B cell (primary cell): ENCODE data around the gene SLC25A21. TPM values are rescaled to one million over a fixed set of nuclear protein-coding genes. Genes with fewer than 3 reads are reported as not detected.

Experiments
- ATAC-seq: fragments of 200-7000 bp; cut with Tn5 transposase; one replicate; pipeline ENCODE4 v1.10.0; 2021; ENCODE audit warnings: low read depth, mild to moderate bottlenecking, moderate number of reproducible peaks, moderate library complexity
- CTCF ChIA-PET: fragments of 350-600 bp; sonication (Branson Sonifier 250); formaldehyde crosslinking; loops from one replicate; lab custom pipeline; 2021; ENCODE audit warnings: antibody characterized with exemption, inconsistent platforms; lab: Charles Lee
- POLR2A ChIA-PET: fragments of 350-600 bp; sonication (Branson Sonifier 250); formaldehyde crosslinking; loops from one replicate; lab custom pipeline; 2021; ENCODE audit warnings: antibody characterized with exemption; lab: Charles Lee
- DNase-seq: peaks from one replicate; pipeline ENCODE4 v3.0.0; 2013
- H2AFZ ChIP-seq: 2 replicates; pipeline ENCODE4 v1.6.1; 2012; ENCODE audit warnings: mild to moderate bottlenecking, low read depth, low read length; ENCODE audit not compliant: insufficient read depth, poor library complexity, severe bottlenecking
- H3K27ac ChIP-seq, 2 donors: 1 replicate in 1 of 2; 2 replicates in 1 of 2; pipeline ENCODE4 v1.5.1; 2012 to 2013; ENCODE audit warnings: low read length in 2 of 2, mild to moderate bottlenecking in 2 of 2, moderate library complexity in 1 of 2
- H3K27me3 ChIP-seq, 4 experiments: fragments of 200-600 bp in 1 of 4; sonication (generic) in 1 of 4; replicated peaks in 1 of 4; 1 replicate in 2 of 4; 2 replicates in 2 of 4; pipeline versions ENCODE4 v1.6.1 to v1.7.0; 2013 to 2016; ENCODE audit warnings: low read length in 3 of 4, mild to moderate bottlenecking in 2 of 4, mixed read lengths in 1 of 4, moderate library complexity in 1 of 4; ENCODE audit not compliant: insufficient read depth in 4 of 4, control insufficient read depth in 3 of 4; ENCODE audit errors: control extremely low read depth in 1 of 4
- H3K36me3 ChIP-seq, 2 experiments: replicated peaks in 1 of 2; 1 replicate in 1 of 2; 2 replicates in 1 of 2; pipeline versions ENCODE4 v1.6.1 to v1.7.1; 2013; ENCODE audit warnings: low read length in 1 of 2; ENCODE audit not compliant: insufficient read depth in 2 of 2, control insufficient read depth in 1 of 2; ENCODE audit errors: control extremely low read depth in 1 of 2, extremely low read depth in 1 of 2
- H3K4me1 ChIP-seq, 2 donors: fragments of 200-600 bp in 1 of 2; sonication (generic) in 1 of 2; 1 replicate in 1 of 2; 2 replicates in 1 of 2; pipeline versions ENCODE4 v1.5.1 to v1.6.1; 2013 to 2017; ENCODE audit warnings: low read length in 2 of 2; ENCODE audit not compliant: control insufficient read depth in 2 of 2, insufficient read depth in 2 of 2
- H3K4me2 ChIP-seq: replicated peaks from 2 replicates; pipeline ENCODE3; 2012; ENCODE audit warnings: mild to moderate bottlenecking, low read depth, low read length; ENCODE audit not compliant: poor library complexity, severe bottlenecking
- H3K4me3 ChIP-seq, 5 experiments: fragments of 200-600 bp in 1 of 5; sonication (generic) in 1 of 5; 1 replicate in 3 of 5; 2 replicates in 2 of 5; pipeline versions ENCODE4 v1.5.1 to v1.7.0; 2011 to 2016; ENCODE audit warnings: low read length in 4 of 5, mild to moderate bottlenecking in 4 of 5, low read depth in 2 of 5, control low read depth in 1 of 5, moderate library complexity in 1 of 5; ENCODE audit not compliant: insufficient read depth in 1 of 5; ENCODE audit errors: control extremely low read depth in 1 of 5, extremely low read depth in 1 of 5
- H3K79me2 ChIP-seq: fragments of 200-600 bp; sonication (generic); one replicate; pipeline ENCODE4 v1.6.0; 2016; ENCODE audit warnings: low read length; ENCODE audit not compliant: control insufficient read depth, insufficient read depth
- H3K9ac ChIP-seq: fragments of 200-600 bp; sonication (generic); 2 replicates; pipeline ENCODE4 v1.6.1; 2017; ENCODE audit warnings: mild to moderate bottlenecking, low read length, moderate library complexity
- H3K9me3 ChIP-seq, 3 donors: one replicate each; pipeline versions ENCODE4 v1.6.1 to v1.7.1; 2013; ENCODE audit warnings: low read length in 2 of 3; ENCODE audit not compliant: control insufficient read depth in 2 of 3, insufficient read depth in 1 of 3; ENCODE audit errors: control extremely low read depth in 1 of 3
- H4K20me1 ChIP-seq: 2 replicates; pipeline ENCODE4 v1.6.0; 2012; ENCODE audit warnings: mild to moderate bottlenecking, low read length; ENCODE audit not compliant: insufficient read depth, control insufficient read depth, poor library complexity, severe bottlenecking
- H3K27ac Mint-ChIP-seq: one replicate; pipeline ENCODE4 v1.8.0; 2021; ENCODE audit warnings: mixed read lengths
- H3K27me3 Mint-ChIP-seq: one replicate; pipeline ENCODE4 v1.8.0; 2021; ENCODE audit warnings: mixed read lengths
- H3K4me1 Mint-ChIP-seq: one replicate; pipeline ENCODE4 v1.8.0; 2021; ENCODE audit warnings: mixed read lengths
- H3K4me3 Mint-ChIP-seq: one replicate; pipeline ENCODE4 v1.8.0; 2021; ENCODE audit warnings: mixed read lengths
- H3K9me3 Mint-ChIP-seq: one replicate; pipeline ENCODE4 v1.8.0; 2022; ENCODE audit warnings: mixed read lengths; ENCODE audit not compliant: insufficient read depth
- CTCF ChIP-seq: fragments of 200-600 bp; IDR thresholded peaks from one replicate; pipeline ENCODE4 v1.8.0; 2022; ENCODE audit warnings: antibody characterized with exemption, mild to moderate bottlenecking
- EZH2 ChIP-seq: IDR thresholded peaks from 2 replicates; pipeline ENCODE4 v1.6.1; 2012; ENCODE audit warnings: borderline replicate concordance, low read depth, mild to moderate bottlenecking, moderate library complexity, low read length; ENCODE audit not compliant: insufficient read depth, poor library complexity, severe bottlenecking
- WGBS: methylation state at CpG from one replicate; pipeline ENCODE4 v1.1.5; 2013; ENCODE audit warnings: missing lambda C conversion rate; ENCODE audit not compliant: insufficient coverage; 5-methylcytosine and 5-hydroxymethylcytosine counted together
- intact Hi-C: fragments of 100-400 bp; cut with micrococcal nuclease; formaldehyde crosslinking; loops from one replicate; pipeline ENCODE4 v1.10.0; 2022
- polyA plus RNA-seq: library from polyadenylated mRNA; depleted of rRNA; stranded (reverse); fragments of >200 nt; gene quantifications from 2 replicates; pipeline ENCODE4 v1.2.3, GENCODE V29; 2012
- total RNA-seq, 2 donors: library from RNA; stranded (reverse); fragments of 120-200 nt in 1 of 2; gene quantifications; 1 replicate in 1 of 2; 2 replicates in 1 of 2; pipeline versions ENCODE4 v1.2.3 to v1.2.4, GENCODE V29; 2013 to 2022

Gene SLC25A21
- total and polyA plus RNA-seq, 2 donors (not counting 1 experiment from before 2014, with no cell fraction given): not detected

GRCh38 chr14:36773558-36773957 is 398.8 kb downstream of the SLC25A21 start:
- Histone ChIP-seq H3K79me2 (no peaks in the 10 kb centered on the region), H3K27me3 (no peaks in the 10 kb centered on the region), H3K36me3 (no peaks in the 10 kb centered on the region), H3K9ac (no peak overlapping the region), H3K4me3 (no peak overlapping the region), H3K4me1 (no peaks in the 10 kb centered on the region), H3K4me2 (no peak overlapping the region), H2AFZ (no peak overlapping the region), H3K27ac (no peak overlapping the region), H3K9me3 (peaks cover 0 to 2% (median 0%) of the 10 kb centered on the region in 3 donors), H4K20me1 (no peaks in the 10 kb centered on the region)
- WGBS: no CpG with 5 or more reads among the region's 3 CpGs
- Mint-ChIP-seq H3K27me3 (no peaks in the 10 kb centered on the region), H3K4me3 (no peak overlapping the region), H3K4me1 (no peaks in the 10 kb centered on the region), H3K27ac (no peak overlapping the region), H3K9me3 (peaks cover 8% of the 10 kb centered on the region)
- ChIA-PET POLR2A (no interaction called here), CTCF (no interaction called here)
- no peak for ATAC-seq
- intact Hi-C loops: no loop called here
- DNase-seq: no peak
- no peak for TF ChIP-seq CTCF
- TF ChIP-seq EZH2: no peak

- Histone ChIP-seq H3K4me3 (no peak overlapping the region), H3K79me2 (no peaks in the 10 kb centered on the region), H3K27me3 (no peaks in the 10 kb centered on the region), H2AFZ (no peak overlapping the region), H3K36me3 (no peaks in the 10 kb centered on the region), H3K9ac (no peak overlapping the region), H3K27ac (no peak overlapping the region), H3K9me3 (peaks cover 0 to 2% (median 0%) of the 10 kb centered on the region in 3 donors), H3K4me2 (no peak overlapping the region), H4K20me1 (no peaks in the 10 kb centered on the region), H3K4me1 (no peaks in the 10 kb centered on the region)
- ATAC-seq (no peak), DNase-seq (no peak)
- TF ChIP-seq CTCF: no peak
- TF ChIP-seq EZH2: no peak
- intact Hi-C loops: no loop called here
- peaks cover 5% of the 10 kb centered on the region for H3K9me3 Mint-ChIP-seq
- H3K4me3 Mint-ChIP-seq: no peak overlapping the region
- no CpG with 5 or more reads among the region's 3 CpGs for WGBS
- H3K27me3 Mint-ChIP-seq: no peaks in the 10 kb centered on the region
- no peaks in the 10 kb centered on the region for H3K4me1 Mint-ChIP-seq
- POLR2A ChIA-PET: no interaction called here
- CTCF ChIA-PET: no interaction called here
- H3K27ac Mint-ChIP-seq: no peak overlapping the region
These were observed 399.3 kb downstream of the SLC25A21 start for GRCh38 chr14:36773136-36773540.
